ENCODE results near the gene PVALEF.

GRCh38 chr17:81203136-81203535 is 37.8 kb downstream of the PVALEF start:
- no peak for TF ChIP-seq POLR2A (IDR thresholded peaks at IDR 0.05)
- TF ChIP-seq, protein P1, sequence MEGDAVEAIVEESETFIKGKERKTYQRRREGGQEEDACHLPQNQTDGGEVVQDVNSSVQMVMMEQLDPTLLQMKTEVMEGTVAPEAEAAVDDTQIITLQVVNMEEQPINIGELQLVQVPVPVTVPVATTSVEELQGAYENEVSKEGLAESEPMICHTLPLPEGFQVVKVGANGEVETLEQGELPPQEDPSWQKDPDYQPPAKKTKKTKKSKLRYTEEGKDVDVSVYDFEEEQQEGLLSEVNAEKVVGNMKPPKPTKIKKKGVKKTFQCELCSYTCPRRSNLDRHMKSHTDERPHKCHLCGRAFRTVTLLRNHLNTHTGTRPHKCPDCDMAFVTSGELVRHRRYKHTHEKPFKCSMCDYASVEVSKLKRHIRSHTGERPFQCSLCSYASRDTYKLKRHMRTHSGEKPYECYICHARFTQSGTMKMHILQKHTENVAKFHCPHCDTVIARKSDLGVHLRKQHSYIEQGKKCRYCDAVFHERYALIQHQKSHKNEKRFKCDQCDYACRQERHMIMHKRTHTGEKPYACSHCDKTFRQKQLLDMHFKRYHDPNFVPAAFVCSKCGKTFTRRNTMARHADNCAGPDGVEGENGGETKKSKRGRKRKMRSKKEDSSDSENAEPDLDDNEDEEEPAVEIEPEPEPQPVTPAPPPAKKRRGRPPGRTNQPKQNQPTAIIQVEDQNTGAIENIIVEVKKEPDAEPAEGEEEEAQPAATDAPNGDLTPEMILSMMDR (IDR thresholded peaks at IDR 0.05): no peak

All from prostate gland (tissue), 2 donors.